ENCODE results near the gene ARHGAP26.
"Not testable (repeated sequence)": the region's sequence is repeated elsewhere in the genome, so short reads cannot be mapped to it uniquely, and the experiment has no call there.

ARHGAP26 gene

DNA sequence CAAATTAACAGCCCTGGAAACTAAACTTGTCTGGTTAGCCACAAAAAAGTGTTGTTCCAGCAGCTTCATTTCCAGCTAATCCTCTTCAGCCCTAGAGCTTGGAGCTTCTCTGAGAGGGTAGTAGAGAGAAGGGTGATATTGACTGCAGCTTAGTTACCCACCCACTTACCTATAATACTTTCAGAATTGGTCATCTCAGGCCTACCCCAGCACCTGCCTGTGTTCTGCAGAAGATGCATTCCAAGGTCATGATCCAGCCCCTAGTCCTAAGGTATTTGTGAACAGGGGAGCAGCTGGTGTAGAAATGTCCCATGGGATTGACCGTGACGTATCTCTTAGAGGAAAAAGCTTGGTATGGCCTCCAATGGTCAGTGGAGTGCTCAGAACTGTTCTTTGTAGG is 344.3 kb downstream of the ARHGAP26 start:
- H3K4me1 ChIP-seq (ENCODE audit: insufficient read depth, low read length) = no peaks in the 10 kb centered on the region
- H2AFZ ChIP-seq (ENCODE audit: low read depth, low read length) = no peak overlapping the region
- H3K9me3 ChIP-seq (ENCODE audit: low read length) = no peaks in the 10 kb centered on the region
- no peak overlapping the region for H3K4me3 ChIP-seq (ENCODE audit: low read length)
- H3K36me3 ChIP-seq (ENCODE audit: insufficient read depth, low read length) = no peaks in the 10 kb centered on the region
- no peaks in the 10 kb centered on the region for H3K27me3 ChIP-seq (ENCODE audit: insufficient read depth, low read length)

DNA sequence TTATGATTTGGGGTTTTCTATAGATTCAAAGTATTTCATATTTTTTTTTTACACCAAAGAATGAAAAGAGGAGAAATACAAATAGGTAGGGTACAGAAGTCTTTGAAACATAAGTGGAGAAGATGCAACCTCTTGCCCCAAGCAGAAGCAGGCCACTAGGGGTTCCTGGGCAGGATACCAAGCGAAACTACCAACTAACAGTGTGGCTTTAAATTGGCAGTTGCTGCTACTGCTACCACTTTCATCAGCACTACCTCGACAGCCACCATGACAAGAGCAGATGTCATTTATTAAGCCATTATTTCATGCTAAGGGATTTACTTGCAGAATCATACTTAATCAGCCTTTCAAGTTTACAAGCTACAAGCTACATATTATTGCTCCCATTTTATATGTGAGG is 345.2 kb downstream of the ARHGAP26 start:
- Histone ChIP-seq H3K36me3 (ENCODE audit: insufficient read depth, low read length) (no peaks in the 10 kb centered on the region), H3K4me1 (ENCODE audit: insufficient read depth, low read length) (no peaks in the 10 kb centered on the region), H3K4me3 (ENCODE audit: low read length) (no peak overlapping the region), H3K9me3 (ENCODE audit: low read length) (no peaks in the 10 kb centered on the region), H2AFZ (ENCODE audit: low read depth, low read length) (no peak overlapping the region), H3K27me3 (ENCODE audit: insufficient read depth, low read length) (no peaks in the 10 kb centered on the region)

DNA sequence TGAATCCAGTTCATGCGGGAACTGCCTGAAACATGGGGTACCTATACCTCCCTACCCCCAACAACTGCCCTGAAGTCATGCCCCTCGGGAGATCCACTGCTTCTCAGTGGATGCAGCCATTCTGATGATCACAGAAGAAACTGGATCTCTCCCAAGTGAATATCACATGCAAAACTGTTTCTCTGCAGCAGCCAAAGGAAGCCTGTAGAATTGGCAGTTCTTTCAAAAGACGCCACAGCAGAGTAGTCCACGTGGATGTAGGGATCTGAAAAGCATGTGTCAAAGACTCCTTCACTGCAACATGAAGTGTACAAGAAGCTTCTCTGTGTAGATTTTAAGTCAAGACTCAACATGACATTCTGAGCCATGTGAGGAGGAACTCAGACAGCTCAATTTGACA is 346.6 kb downstream of the ARHGAP26 start:
- Histone ChIP-seq H3K9me3 (ENCODE audit: low read length) (no peaks in the 10 kb centered on the region), H3K36me3 (ENCODE audit: insufficient read depth, low read length) (no peaks in the 10 kb centered on the region), H3K4me1 (ENCODE audit: insufficient read depth, low read length) (no peaks in the 10 kb centered on the region), H3K27me3 (ENCODE audit: insufficient read depth, low read length) (no peaks in the 10 kb centered on the region), H3K4me3 (ENCODE audit: low read length) (no peak overlapping the region), H2AFZ (ENCODE audit: low read depth, low read length) (no peak overlapping the region)

DNA sequence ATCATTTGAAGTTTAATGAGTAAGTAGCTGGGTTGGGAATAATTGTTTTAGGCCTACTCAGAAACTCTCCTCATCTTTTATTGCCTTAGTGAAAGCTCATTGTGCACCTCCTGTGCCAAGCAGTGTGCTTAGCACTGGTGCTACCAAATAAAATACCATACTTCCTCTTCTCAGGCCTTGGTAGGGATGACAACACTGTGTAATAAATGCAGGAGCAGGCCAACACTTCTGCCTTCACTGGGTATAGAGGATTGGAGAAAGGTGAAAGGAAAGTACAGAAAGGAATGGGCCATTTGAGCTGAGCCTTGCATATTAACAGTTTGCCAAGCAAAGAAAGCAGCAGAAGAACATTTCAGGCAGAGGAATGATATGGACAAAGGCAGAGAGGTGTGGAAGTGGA is 347.6 kb downstream of the ARHGAP26 start:
- Histone ChIP-seq H3K9me3 (ENCODE audit: low read length) (no peaks in the 10 kb centered on the region), H3K36me3 (ENCODE audit: insufficient read depth, low read length) (no peaks in the 10 kb centered on the region), H3K27me3 (ENCODE audit: insufficient read depth, low read length) (no peaks in the 10 kb centered on the region), H3K4me3 (ENCODE audit: low read length) (no peak overlapping the region), H3K4me1 (ENCODE audit: insufficient read depth, low read length) (no peaks in the 10 kb centered on the region), H2AFZ (ENCODE audit: low read depth, low read length) (no peak overlapping the region)

DNA sequence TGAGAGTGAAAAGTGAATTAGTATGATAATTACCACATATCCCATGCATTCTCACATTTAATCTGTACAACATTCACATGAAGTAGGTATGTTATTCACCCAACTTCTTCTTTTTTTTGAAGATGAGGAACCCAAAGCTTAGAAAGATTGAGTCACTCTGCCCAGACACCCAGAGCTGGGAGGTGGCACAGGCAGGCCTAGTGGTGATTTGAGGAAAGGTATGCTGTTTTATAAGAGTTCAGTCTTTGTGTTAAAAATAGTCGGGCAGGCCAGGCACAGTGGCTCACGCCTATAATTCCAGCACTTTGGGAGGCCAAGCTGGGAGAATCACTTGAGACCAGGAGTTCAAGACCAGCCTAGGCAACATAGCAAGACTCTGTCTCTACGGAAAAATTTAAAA is 348.0 kb downstream of the ARHGAP26 start:
- H3K4me1 ChIP-seq (ENCODE audit: insufficient read depth, low read length) = no peaks in the 10 kb centered on the region
- no peaks in the 10 kb centered on the region for H3K36me3 ChIP-seq (ENCODE audit: insufficient read depth, low read length)
- H3K27me3 ChIP-seq (ENCODE audit: insufficient read depth, low read length) = no peaks in the 10 kb centered on the region
- no peak overlapping the region for H2AFZ ChIP-seq (ENCODE audit: low read depth, low read length)
- H3K9me3 ChIP-seq (ENCODE audit: low read length) = no peaks in the 10 kb centered on the region
- no peak overlapping the region for H3K4me3 ChIP-seq (ENCODE audit: low read length)

DNA sequence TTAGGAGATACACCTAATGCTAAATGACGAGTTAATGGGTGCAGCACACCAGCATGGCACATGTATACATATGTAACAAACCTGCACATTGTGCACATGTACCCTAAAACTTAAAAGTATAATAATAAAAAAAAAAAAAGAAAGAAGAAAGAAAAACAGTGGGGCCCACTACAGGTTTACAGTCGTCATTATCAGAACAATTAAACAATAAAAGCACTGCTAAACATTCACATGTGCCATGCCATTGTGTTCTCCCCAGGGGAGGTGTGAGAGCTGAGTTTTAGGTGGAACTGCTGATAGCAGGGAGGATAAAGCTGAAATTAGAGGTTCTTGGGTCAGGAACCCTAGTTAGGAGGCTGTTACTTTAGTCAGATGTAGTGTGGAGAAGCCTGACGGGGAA is 348.6 kb downstream of the ARHGAP26 start:
- not testable (repeated sequence) for H3K36me3 ChIP-seq (ENCODE audit: insufficient read depth, low read length); H3K4me1 ChIP-seq (ENCODE audit: insufficient read depth, low read length); H3K4me3 ChIP-seq (ENCODE audit: low read length); H3K9me3 ChIP-seq (ENCODE audit: low read length); H3K27me3 ChIP-seq (ENCODE audit: insufficient read depth, low read length); H2AFZ ChIP-seq (ENCODE audit: low read depth, low read length)

DNA sequence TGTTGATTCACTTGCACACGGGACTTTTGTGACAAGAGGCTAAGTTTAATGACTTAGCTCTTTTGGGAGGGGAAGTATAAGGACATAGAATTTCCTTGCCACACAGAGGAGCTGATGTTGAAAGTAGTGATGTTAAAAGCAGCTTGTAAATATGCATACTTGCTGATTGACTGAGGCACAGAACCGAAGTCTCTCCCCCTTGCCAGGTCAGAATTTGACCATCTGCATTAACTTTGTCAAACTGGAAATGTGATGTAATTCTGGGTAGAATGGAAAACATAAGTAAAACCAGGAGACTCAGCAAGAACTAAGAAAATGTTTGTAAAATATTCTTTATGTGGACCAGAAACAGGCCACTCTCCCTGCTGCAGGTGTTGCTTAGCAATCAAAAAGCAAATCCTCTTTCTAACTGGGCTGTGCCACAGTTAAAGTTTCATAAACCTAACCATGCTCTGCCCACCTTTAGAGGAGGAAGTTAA is 349.2 kb downstream of the ARHGAP26 start:
- Histone ChIP-seq H3K9me3 (ENCODE audit: low read length) (no peaks in the 10 kb centered on the region), H3K4me3 (ENCODE audit: low read length) (no peak overlapping the region), H3K4me1 (ENCODE audit: insufficient read depth, low read length) (no peaks in the 10 kb centered on the region), H3K36me3 (ENCODE audit: insufficient read depth, low read length) (no peaks in the 10 kb centered on the region), H2AFZ (ENCODE audit: low read depth, low read length) (no peak overlapping the region), H3K27me3 (ENCODE audit: insufficient read depth, low read length) (no peaks in the 10 kb centered on the region)

DNA sequence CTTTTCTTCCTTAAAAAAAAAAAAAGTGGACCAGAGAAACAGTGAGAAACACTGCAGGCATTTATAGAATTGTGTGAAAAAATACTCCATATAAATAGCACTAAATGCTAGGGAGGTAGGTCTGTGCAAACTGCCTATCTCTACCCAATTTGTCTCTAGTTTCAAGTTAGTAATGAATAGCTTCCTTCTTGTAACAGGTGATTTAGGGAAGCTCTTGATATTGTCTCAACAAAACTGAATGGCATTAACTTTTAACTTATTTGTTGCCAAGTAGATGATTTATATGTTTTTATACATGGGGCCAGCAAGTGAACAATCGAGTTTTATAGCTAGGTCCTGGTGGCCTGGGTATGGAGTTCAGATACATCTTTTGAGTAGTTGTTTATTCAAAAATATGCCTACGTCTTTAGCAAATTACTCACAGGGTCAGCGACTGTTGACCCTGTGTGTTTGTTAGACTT is 349.7 kb downstream of the ARHGAP26 start:
- H3K36me3 ChIP-seq (ENCODE audit: insufficient read depth, low read length) = no peaks in the 10 kb centered on the region
- no peak overlapping the region for H3K4me3 ChIP-seq (ENCODE audit: low read length)
- no peak overlapping the region for H2AFZ ChIP-seq (ENCODE audit: low read depth, low read length)
- no peaks in the 10 kb centered on the region for H3K9me3 ChIP-seq (ENCODE audit: low read length)
- H3K4me1 ChIP-seq (ENCODE audit: insufficient read depth, low read length) = no peaks in the 10 kb centered on the region
- no peaks in the 10 kb centered on the region for H3K27me3 ChIP-seq (ENCODE audit: insufficient read depth, low read length)

DNA sequence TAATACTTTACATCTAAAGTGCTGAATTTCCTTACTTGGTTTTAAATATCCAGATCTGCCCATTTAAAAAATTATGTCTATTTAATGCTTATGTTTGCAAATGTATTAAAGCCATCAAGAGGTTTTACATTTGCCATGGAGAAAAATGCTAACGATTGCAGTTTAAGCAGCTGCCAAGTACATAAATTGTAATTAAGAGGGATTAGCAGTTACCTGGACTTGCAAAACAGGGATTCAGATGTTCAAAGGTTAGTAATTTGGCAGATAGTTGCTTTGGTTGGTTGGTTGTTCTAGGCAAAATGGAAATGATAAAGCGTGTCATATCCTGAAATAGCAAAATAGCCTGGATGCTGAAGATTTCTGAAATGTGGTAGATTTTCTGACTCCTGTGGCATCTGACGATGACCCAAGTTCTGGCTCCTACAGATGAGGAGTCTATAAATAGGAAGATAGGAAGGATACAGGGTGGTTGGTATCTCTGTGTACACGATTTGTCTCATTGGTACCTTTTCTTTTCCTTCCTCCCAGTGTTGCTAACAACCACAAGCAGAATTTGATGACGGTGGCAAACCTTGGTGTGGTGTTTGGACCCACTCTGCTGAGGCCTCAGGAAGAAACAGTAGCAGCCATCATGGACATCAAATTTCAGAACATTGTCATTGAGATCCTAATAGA is 350.4 kb downstream of the ARHGAP26 start:
- Histone ChIP-seq H3K9me3 (ENCODE audit: low read length) (no peaks in the 10 kb centered on the region), H3K36me3 (ENCODE audit: insufficient read depth, low read length) (no peaks in the 10 kb centered on the region), H3K4me3 (ENCODE audit: low read length) (no peak overlapping the region), H3K4me1 (ENCODE audit: insufficient read depth, low read length) (no peaks in the 10 kb centered on the region), H2AFZ (ENCODE audit: low read depth, low read length) (no peak overlapping the region), H3K27me3 (ENCODE audit: insufficient read depth, low read length) (no peaks in the 10 kb centered on the region)

DNA sequence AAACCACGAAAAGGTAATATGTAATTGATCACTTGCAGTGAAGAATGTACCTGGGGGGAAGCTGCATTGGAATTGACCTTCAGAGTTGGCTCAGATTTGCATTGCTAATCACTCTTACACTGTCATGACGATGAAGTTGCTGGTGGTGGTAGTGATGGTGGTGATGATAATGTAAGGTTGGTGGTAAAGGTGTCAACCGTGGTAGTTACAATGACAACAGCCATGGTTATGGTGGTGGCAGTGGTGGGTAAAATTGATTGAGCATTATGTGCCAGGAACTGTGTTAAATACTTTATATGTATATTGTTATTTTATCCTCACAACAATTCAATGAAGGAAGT is 350.9 kb downstream of the ARHGAP26 start:
- no peak overlapping the region for H2AFZ ChIP-seq (ENCODE audit: low read depth, low read length)
- H3K36me3 ChIP-seq (ENCODE audit: insufficient read depth, low read length) = no peaks in the 10 kb centered on the region
- no peaks in the 10 kb centered on the region for H3K4me1 ChIP-seq (ENCODE audit: insufficient read depth, low read length)
- H3K9me3 ChIP-seq (ENCODE audit: low read length) = no peaks in the 10 kb centered on the region
- no peak overlapping the region for H3K4me3 ChIP-seq (ENCODE audit: low read length)
- H3K27me3 ChIP-seq (ENCODE audit: insufficient read depth, low read length) = no peaks in the 10 kb centered on the region

DNA sequence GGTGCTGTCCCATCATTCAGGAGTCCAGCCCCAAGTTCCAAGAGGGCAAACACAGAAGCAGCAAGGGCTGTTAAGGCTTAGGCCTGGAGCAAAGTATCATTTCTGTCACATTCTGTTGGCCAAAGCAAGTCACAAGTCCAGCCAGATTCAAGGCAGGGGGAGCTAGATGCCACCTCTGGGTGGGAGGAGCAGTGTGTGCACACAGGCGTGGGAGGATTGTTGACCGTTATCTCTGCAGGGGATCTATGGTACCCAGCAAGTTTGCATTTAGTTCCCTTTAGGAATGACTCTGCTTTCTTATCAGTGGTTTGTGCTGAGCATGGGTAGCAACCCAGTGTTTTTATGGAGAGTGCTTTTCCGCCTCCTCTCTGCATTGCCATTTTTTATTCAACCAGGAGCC is 354.4 kb downstream of the ARHGAP26 start:
- no peaks in the 10 kb centered on the region for H3K27me3 ChIP-seq (ENCODE audit: insufficient read depth, low read length)
- no peaks in the 10 kb centered on the region for H3K36me3 ChIP-seq (ENCODE audit: insufficient read depth, low read length)
- no peak overlapping the region for H2AFZ ChIP-seq (ENCODE audit: low read depth, low read length)
- H3K4me1 ChIP-seq (ENCODE audit: insufficient read depth, low read length) = no peaks in the 10 kb centered on the region
- no peak overlapping the region for H3K4me3 ChIP-seq (ENCODE audit: low read length)
- H3K9me3 ChIP-seq (ENCODE audit: low read length) = no peaks in the 10 kb centered on the region

DNA sequence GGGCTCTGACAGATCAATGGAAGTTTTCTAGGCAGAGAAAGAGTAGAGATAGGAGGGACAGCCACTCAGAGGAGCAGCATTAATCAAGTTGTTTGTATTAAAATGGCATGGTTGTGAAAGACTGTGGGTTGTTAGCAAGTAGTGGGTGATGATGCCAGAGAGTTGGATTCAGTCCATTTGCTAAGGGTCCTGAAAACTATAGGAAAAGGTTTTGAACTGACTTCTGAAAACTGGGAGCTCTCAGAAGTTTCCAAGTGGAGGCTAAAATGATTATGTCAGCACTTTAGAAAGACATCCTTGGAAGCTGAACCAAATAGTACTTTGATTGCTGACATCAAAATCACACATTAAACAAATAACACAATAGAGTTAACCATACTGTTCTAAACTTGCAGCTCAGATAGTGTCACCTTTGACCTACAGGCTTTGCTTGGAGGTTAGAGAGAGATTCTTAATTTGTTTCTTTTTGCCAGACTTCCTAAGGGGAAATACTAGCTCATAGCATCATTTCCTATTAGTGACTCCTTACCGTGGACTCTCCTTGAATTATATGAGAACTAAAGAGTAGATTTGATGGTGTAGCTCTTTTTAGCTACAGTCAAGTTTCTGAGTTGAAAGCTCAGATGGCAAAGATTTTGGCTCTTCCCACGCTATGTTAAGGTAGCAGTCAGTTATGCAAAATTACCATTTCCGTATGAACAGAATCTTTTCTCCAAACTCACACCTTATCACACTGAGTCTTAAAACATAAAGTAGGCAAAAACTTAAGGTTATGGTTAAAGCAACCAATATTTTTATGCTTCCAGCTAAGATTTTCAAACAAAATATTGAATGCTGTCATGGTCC is 356.2 kb downstream of the ARHGAP26 start:
- no peaks in the 10 kb centered on the region for H3K9me3 ChIP-seq (ENCODE audit: low read length)
- no peak overlapping the region for H3K4me3 ChIP-seq (ENCODE audit: low read length)
- H2AFZ ChIP-seq (ENCODE audit: low read depth, low read length) = no peak overlapping the region
- no peaks in the 10 kb centered on the region for H3K27me3 ChIP-seq (ENCODE audit: insufficient read depth, low read length)
- no peaks in the 10 kb centered on the region for H3K36me3 ChIP-seq (ENCODE audit: insufficient read depth, low read length)
- H3K4me1 ChIP-seq (ENCODE audit: insufficient read depth, low read length) = no peaks in the 10 kb centered on the region

DNA sequence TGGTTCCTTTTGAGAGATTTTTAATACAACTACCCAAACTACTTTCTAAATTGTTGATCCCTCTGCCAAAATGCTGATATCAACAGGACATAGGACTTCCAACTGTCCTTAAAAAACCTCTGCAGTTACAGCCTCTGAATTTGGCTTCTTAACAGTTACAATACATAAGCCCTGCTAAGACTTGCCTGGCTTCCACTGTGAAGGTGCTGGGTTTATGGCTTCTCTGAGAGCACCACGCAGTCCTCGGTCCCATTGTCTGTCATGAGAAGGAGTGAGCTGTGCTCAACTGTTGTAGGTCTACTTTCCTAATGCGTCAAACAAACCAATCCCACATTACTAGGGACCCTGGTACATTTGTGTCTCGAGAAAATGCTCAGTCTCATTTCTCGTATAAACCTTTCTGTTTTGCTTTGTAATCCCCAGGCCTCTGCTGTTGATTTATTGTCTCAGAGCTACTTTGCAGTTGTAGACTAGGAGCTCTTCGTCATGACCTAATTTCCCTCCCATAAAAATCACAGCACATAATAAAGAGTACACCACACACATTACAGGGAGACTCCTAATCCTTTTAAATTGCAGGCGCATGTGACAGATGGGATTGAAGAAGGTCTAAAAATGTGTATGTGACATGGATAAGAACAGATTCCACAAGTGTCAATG is 358.4 kb downstream of the ARHGAP26 start:
- Histone ChIP-seq H3K36me3 (ENCODE audit: insufficient read depth, low read length) (no peaks in the 10 kb centered on the region), H3K4me3 (ENCODE audit: low read length) (no peak overlapping the region), H2AFZ (ENCODE audit: low read depth, low read length) (no peak overlapping the region), H3K9me3 (ENCODE audit: low read length) (no peaks in the 10 kb centered on the region), H3K4me1 (ENCODE audit: insufficient read depth, low read length) (peaks cover 5% of the 10 kb centered on the region), H3K27me3 (ENCODE audit: insufficient read depth, low read length) (no peaks in the 10 kb centered on the region)
